ENCODE data around the gene RPRM.

DNA sequence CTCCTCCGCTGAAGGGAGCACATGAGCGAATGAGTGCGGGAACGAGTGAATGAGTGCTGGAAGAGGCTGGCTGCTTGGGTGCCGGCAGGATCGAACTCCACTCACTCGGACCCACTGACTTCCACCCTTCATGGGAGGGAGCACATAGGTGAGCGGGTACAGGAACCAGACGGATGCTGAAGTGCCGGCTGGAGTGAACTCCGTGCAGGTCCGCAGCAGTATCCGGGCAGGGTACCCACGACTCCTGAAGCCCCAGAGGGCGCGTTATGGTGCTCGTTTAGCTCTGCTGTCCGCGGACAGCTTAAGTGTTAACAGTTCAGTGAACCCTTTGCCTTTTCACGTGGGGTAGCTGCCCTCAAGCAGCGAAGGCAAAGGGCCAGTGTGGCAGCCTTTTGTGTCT is 23.2 kb downstream of the RPRM start:
- no peak for TF ChIP-seq POLR2A (IDR thresholded peaks at IDR 0.05; ENCODE audit: low read length)
- TF ChIP-seq GATA1 (IDR thresholded peaks at IDR 0.05; ENCODE audit: low read depth, low read length), result no peak
